ENCODE data around the gene CORO6. TPM values are rescaled to one million over a fixed set of nuclear protein-coding genes. Genes with fewer than 3 reads are reported as not detected.

CORO6 gene
- total and polyA plus RNA-seq, 2 experiments from 2014 or later, result 2.6 to 5.2 TPM

GRCh38 chr17:29625037-29625750 is 2.5 kb upstream of the CORO6 start:
- no peaks in the 10 kb centered on the region; the same call in 1 of the 2 replicates for H4K20me1 ChIP-seq (replicated peaks; ENCODE audit: insufficient read depth)
- no peaks in the 10 kb centered on the region; the same call in 2 of the 3 replicates for H3K9me3 Mint-ChIP-seq
- H3K4me1 Mint-ChIP-seq, result peaks cover 29% of the 10 kb centered on the region
- ATAC-seq (peak; percentile 55), DNase-seq (ENCODE audit: low spot score) (peak; percentile 75)
- TF ChIP-seq POLR2AphosphoS5 (IDR thresholded peaks at IDR 0.05; ENCODE audit: low read depth), result peak; percentile 45; the same call in 1 of the 2 replicates
- TF ChIP-seq NANOG (IDR thresholded peaks at IDR 0.05; ENCODE audit: borderline replicate concordance), result no peak
- peak in 1 of 2 experiments; percentile 52; a peak in 2 of 4 replicates for TF ChIP-seq CTCF (conservative IDR thresholded peaks at IDR 0.05; ENCODE audit: low read depth in 2 of 2)
- no peak overlapping the region for H3K27ac Mint-ChIP-seq
- H3K4me2 ChIP-seq, result no peak overlapping the region
- H3K9me2 ChIP-seq (ENCODE audit: insufficient read depth), result 0 out of 2 replicates have a peak, but pooled peaks cover 4% of the 10 kb centered on the region
- no peak overlapping the region for H3K4me3 ChIP-seq
- no peaks in the 10 kb centered on the region; the same call in 2 of the 3 replicates for H3K36me3 Mint-ChIP-seq (ENCODE audit: low read depth)
- peaks cover 27% of the 10 kb centered on the region for H3K27me3 Mint-ChIP-seq (ENCODE audit: insufficient read depth, low read depth, poor library complexity)
- no peaks in the 10 kb centered on the region for H3K36me3 ChIP-seq (ENCODE audit: insufficient read depth)
- H3K4me1 ChIP-seq (ENCODE audit: insufficient read depth), result peaks cover 14% of the 10 kb centered on the region
- no peaks in the 10 kb centered on the region for H3K79me2 ChIP-seq (replicated peaks; ENCODE audit: insufficient read depth)
- no peak overlapping the region; the same call in 2 of the 3 replicates for H3K4me3 Mint-ChIP-seq
- no peaks in the 10 kb centered on the region; the same call in 1 of the 2 replicates for H3F3A ChIP-seq (replicated peaks; ENCODE audit: low read depth)
- H3K27me3 ChIP-seq (ENCODE audit: insufficient read depth), result peaks cover 34% of the 10 kb centered on the region
- no peak overlapping the region for H2AFZ ChIP-seq
- no peak overlapping the region for H3K27ac ChIP-seq (ENCODE audit: low read depth)

- H3K4me2 ChIP-seq, result no peak overlapping the region
- no peaks in the 10 kb centered on the region; the same call in 1 of the 2 replicates for H3F3A ChIP-seq (replicated peaks; ENCODE audit: low read depth)
- no peak overlapping the region for H2AFZ ChIP-seq
- H3K4me1 Mint-ChIP-seq, result peaks cover 30% of the 10 kb centered on the region
- H3K27ac Mint-ChIP-seq, result no peak overlapping the region
- H3K36me3 ChIP-seq (ENCODE audit: insufficient read depth), result no peaks in the 10 kb centered on the region
- H3K27me3 Mint-ChIP-seq (ENCODE audit: insufficient read depth, low read depth, poor library complexity), result peaks cover 32% of the 10 kb centered on the region
- H3K79me2 ChIP-seq (replicated peaks; ENCODE audit: insufficient read depth), result no peaks in the 10 kb centered on the region
- H3K36me3 Mint-ChIP-seq (ENCODE audit: low read depth), result no peaks in the 10 kb centered on the region; the same call in 2 of the 3 replicates
- 0 out of 2 replicates have a peak, but pooled peaks cover 4% of the 10 kb centered on the region for H3K9me2 ChIP-seq (ENCODE audit: insufficient read depth)
- DNase-seq (ENCODE audit: low spot score) (no peak), ATAC-seq (no peak)
- H3K4me3 ChIP-seq, result no peak overlapping the region
- peaks cover 40% of the 10 kb centered on the region for H3K27me3 ChIP-seq (ENCODE audit: insufficient read depth)
- no peak for TF ChIP-seq ZNF331 (CRISPR knock-in tag; IDR thresholded peaks at IDR 0.05; ENCODE audit: low read depth)
- TF ChIP-seq CTCF (conservative IDR thresholded peaks at IDR 0.05; ENCODE audit: low read depth in 2 of 2), result no peak
- TF ChIP-seq ZNF114 (CRISPR knock-in tag; IDR thresholded peaks at IDR 0.05), result no peak
- TF ChIP-seq REST (IDR thresholded peaks at IDR 0.05; ENCODE audit: unreplicated experiment), result no peak
- no peak for TF ChIP-seq EZH2 (IDR thresholded peaks at IDR 0.05; ENCODE audit: low read depth, unreplicated experiment)
- no peak for TF ChIP-seq STAT1 (IDR thresholded peaks at IDR 0.05; ENCODE audit: unreplicated experiment)
- no peak for TF ChIP-seq ETS1 (IDR thresholded peaks at IDR 0.05)
- TF ChIP-seq POLR2AphosphoS5 (IDR thresholded peaks at IDR 0.05; ENCODE audit: low read depth), result no peak
- TF ChIP-seq NANOG (IDR thresholded peaks at IDR 0.05; ENCODE audit: borderline replicate concordance), result no peak
- TF ChIP-seq CREB1 (CRISPR knock-in tag; IDR thresholded peaks at IDR 0.05; ENCODE audit: low read depth), result no peak
- TF ChIP-seq EZH2phosphoT487 (IDR thresholded peaks at IDR 0.05; ENCODE audit: unreplicated experiment), result no peak
- H3K9me3 Mint-ChIP-seq, result no peaks in the 10 kb centered on the region; the same call in 2 of the 3 replicates
- H3K27ac ChIP-seq (ENCODE audit: low read depth), result no peak overlapping the region
- H4K20me1 ChIP-seq (replicated peaks; ENCODE audit: insufficient read depth), result no peaks in the 10 kb centered on the region; the same call in 1 of the 2 replicates
- H3K4me1 ChIP-seq (ENCODE audit: insufficient read depth), result peaks cover 18% of the 10 kb centered on the region
- no peak overlapping the region for H3K4me3 Mint-ChIP-seq
Measured at GRCh38 chr17:29624586-29624985, 1.9 kb upstream of the CORO6 start.
